ENCODE results near the gene ZNF232.
"Not testable (repeated sequence)": the region's sequence is repeated elsewhere in the genome, so short reads cannot be mapped to it uniquely, and the experiment has no call there.

Gene ZNF232

DNA sequence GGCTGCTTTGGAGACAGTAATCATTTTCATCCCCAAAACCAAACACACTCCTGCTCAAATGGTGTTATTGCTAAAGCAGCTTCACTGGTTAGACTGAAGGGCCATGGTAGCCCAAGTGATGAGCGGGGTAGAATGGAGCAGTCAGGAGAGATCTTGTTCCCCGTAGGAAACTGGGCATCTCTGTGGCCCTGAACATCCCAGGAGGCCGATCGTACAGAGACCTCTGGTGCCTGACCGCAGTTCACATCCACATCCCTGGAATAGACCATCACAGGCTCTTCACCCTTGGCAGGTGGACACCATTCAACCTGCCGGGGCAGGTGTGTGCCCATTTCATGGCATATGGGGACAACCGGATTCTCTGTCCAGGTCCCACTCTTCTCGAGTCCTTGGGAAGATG lies 18.1 kb upstream of the ZNF232 start:
- DNase-seq (ENCODE audit: low read depth) = not testable (repeated sequence)

DNA sequence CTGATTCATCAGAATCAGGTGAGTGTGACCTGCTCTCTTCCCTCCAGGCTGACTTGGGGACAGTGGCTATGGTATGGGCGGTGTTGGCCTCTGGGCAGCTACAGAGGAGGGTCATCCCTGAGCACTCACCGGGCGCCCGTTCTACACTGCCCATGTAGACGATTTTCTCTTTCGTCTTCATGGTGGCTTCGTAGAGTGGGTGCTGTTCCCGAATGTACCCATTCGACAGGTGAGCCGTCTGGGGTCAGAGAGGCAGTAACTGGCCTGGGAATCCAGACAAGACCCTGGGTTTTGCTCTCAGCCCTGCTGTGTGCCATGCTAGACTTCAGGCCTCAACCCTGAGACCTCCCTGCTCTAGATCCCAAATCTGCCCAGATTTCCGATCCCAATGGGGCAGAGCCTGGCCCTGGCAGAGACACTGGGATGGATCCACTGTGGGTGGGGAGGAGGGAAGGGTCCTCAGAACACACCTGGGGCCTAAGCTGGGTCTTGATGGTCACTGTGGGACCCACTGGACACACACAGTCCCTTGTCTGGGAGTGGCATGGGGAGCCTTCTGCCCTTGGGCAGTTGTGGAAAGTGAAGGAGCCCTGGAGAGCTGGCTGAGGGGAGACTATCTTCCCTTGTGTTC lies 17.3 kb upstream of the ZNF232 start:
- no peak for DNase-seq (ENCODE audit: low read depth)

DNA sequence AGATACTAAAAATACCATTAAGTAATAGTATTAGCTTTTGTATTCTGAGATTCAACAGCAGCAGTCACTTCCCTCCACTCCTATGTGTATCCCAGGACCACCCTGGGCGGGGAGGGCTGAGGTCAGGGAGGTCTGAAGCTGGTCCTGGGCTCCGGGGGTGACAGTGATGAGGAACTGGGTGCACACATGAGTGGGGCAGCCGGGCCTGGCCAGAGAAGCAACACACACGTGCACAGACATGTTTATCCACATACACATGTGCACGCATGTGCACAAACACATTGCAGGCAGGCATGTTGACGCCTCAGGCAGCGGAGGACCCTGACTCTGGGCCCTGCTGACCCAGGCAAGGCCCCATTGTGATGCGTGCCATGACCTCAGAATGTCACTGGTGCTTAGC lies 16.7 kb upstream of the ZNF232 start:
- DNase-seq (ENCODE audit: low read depth) = not testable (repeated sequence)

DNA sequence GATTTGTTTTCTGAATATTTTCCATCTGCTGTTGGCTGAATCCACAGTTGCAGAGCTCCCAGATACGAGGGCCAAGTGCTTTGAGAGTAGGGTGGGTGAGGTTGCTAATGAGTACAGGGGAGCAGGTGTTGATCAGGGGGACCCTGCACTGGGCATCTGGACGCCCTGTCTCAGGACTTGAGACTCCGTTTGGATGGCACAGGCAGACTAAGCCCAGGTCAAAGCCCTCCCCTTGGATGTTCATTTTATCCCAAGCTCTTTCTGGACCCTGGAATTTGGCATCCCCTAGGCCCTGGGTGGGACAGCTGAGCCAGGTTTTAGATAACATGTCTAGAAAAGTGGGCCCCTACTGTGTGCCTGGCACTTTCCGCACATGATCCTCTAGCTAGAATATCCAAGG lies 16.2 kb upstream of the ZNF232 start:
- DNase-seq (ENCODE audit: low read depth) = no peak

DNA sequence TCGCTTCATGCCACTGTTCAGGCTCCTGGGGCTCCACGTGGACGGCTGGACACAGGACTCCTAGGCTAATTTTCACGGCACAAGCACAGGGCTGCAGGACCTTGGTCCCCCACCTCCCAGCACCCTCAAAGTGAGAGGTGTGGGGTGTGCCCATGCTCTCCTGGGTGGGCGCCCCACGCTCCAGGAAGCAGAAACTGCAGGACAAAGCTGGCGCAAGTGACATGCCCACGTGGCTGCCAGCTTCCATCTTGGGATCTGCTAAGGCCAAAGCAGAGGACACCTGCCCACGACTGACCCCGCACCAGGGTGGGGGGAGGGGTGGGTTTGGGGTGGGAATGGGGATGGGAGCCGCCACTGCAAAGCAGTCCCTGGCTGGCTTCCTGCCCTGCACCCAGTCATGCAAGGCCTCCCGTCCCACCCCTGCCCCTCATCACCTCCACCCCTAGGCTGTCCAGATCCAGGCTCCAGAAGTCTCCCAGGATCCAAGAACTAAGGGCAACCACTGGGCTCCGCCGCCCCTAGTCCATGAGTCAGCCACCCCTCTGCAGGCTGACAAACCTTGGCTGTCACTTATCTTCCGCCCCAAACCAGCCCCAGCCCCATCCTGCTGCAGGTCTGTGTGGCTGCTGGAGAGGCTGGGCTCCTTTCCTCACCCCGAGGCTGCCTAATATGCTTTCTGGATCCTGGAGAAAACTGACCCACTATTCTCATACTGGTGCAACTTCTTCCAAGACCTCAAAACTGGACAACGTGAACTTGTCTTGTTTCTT lies 15.2 kb upstream of the ZNF232 start:
- no peak for DNase-seq (ENCODE audit: low read depth)

DNA sequence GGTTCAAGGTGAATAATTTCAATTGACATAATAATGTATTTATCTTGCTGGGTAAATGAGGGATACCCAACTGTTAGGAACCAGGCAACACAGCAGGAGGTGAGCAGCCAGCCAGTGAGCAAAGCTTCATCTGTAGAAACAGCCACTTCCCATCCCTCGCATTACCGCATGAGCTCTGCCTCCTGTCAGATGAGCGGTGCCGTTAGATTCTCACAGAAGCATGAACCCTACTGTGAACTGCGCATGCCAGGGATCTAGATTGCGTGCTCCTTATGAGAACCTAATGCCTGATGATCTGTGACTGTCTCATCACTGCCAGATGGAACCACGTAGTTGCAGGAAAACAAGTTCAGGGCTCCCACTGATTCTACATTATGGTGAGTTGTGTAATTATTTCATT lies 13.2 kb upstream of the ZNF232 start:
- DNase-seq (ENCODE audit: low read depth) = not testable (repeated sequence)

DNA sequence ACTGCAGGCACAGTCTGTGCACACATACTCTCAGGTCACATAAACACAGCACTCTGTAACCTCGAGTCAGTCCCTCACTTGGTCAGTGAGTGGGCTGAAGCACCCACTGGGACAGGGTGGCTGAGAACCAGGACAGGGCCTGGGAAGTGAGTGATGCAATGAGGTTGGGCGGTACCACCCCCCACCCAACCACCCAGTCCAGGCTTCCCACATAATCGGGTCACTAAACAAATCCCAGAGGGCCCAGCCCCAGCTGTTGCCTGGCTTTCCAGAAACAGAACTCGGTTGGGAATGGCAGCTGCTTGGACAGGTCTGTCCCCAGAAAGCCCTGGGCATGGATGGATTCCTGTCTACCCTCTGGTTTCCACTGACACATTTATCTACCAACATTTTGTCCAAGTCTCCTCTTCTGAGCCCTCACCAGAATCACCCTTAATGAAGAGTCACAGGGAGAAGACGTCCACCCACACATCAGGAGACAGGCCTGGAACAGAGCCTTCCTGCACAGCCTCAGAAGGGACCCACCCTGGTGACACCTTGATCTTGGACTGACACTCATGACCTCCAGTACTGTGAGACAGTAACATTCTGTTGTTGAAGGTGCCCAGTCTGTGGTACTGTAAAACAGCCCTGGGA lies 12.6 kb upstream of the ZNF232 start:
- not testable (repeated sequence) for DNase-seq (ENCODE audit: low read depth)

DNA sequence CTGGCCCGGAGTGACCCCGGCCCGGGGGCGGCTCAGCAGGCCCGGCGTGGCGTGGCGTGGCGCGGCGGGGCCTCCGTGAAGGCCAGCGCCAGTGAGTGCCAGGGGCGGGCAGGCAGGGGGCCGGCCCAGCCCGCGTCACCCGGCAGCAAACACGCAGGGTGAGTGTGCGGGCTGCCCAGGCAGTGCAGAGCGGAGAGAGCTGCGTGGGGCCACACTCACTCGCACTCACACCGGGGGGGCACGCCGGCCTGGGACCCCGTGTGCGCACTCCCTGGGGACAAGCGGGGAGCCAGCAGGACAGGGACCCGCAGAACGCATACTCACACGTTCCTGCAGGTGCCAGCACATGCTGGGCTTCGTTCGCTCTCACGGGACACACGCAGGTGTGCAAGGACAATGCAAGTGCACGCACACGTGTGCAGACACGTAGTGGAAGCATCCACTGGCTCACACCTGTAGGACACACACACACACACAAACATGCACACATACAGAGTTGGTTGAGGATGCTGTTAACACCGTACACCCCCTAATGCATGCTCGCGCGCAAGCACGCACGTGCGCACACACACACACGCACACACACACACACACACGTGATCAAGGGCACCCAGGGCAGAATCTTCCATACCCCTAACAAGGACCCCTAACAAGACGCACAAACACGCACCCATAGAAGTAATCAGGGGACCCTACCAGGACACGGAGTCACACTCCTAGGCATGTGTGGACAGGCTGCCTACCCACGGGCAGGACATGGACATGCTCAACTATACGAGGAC lies 11.9 kb upstream of the ZNF232 start:
- no peak for DNase-seq (ENCODE audit: low read depth)

DNA sequence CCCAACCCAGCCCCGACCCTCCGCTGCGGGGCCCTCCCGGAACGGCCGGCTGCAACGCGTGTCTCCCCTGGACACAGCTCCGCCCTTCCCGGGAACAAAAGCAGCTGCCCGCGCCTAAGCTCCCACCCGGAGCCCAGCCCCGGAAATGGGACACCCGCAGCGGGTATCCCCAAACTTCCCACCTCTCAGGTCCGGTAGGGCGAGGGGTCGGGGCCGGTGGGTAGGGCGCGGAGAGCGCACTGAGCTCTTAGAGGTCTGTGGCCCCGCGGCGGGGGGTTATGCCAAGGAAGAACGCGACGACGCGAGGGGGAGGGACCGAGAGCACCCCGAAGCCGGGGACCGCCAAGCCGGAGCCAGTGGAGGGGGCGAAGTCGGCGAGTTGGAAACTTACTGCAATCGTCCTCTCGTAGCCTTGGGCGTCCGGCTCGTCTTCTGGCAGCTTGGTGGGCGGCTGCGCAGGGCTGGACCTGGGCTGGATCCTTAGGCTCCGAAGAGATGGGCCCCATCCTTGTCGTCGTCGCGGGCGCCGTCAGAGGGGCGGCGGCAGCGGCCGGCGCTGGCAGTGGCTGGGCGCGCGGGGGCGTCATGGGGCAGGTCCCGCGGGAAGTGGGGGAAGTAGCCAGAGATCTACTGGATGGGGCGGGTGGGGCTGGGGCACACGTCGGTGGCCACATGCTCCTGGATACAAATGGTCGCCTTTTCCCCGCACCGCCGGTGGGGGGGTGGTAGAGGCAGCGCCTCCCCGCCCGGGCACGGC lies 11.1 kb upstream of the ZNF232 start:
- no peak for DNase-seq (ENCODE audit: low read depth)

DNA sequence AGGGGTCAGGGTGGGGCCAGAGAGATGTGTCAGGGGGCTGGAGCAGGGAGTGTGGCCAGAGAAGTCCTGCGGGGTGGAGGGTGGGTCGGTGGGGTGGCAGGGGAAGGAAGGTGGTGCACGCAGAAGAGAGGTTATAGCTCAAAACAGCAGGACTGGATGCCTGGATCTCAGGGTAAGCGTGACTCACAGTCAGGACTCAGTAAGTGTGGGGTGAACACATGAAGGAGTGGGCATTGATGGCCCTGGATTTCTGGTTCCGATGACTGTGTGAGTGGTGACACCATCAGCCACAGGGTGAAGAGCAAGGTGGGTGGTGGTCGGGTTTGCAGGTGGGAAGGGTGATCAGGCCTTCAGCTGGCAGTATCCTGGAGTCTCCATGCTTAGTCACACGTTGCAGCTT lies 10.4 kb upstream of the ZNF232 start:
- not testable (repeated sequence) for DNase-seq (ENCODE audit: low read depth)

DNA sequence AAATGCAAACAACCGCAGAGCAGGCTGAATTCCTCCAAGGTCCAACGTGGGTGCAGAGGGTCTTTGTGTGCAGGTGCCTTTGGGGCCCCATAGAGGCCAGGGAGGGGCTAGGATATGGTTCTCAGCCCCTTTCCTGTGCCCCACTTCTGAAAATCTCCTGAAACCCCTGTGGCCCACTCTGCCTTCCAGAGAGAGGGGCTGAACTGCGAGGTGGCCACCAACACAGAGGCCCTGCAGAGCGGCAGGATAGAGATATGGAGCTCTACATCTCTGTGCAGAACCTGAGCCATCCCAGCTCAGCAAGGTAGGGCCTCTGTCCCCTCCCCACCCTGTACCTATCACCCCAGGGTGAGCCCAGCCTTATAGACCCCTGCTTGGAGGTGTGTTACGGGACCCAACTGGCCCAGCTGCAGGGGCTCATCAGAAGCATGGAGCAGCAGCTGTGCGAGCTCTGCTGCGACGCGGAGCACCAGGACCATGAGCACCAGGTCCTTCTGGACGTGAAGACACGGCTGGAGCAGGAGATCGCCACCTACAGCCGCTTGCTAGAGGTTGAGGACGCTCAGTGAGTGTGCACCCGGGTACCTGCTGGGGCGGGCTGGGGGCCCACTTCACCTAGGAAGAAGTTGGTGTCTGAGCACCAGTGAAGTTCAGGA lies 9.6 kb upstream of the ZNF232 start:
- DNase-seq (ENCODE audit: low read depth) = no peak

DNA sequence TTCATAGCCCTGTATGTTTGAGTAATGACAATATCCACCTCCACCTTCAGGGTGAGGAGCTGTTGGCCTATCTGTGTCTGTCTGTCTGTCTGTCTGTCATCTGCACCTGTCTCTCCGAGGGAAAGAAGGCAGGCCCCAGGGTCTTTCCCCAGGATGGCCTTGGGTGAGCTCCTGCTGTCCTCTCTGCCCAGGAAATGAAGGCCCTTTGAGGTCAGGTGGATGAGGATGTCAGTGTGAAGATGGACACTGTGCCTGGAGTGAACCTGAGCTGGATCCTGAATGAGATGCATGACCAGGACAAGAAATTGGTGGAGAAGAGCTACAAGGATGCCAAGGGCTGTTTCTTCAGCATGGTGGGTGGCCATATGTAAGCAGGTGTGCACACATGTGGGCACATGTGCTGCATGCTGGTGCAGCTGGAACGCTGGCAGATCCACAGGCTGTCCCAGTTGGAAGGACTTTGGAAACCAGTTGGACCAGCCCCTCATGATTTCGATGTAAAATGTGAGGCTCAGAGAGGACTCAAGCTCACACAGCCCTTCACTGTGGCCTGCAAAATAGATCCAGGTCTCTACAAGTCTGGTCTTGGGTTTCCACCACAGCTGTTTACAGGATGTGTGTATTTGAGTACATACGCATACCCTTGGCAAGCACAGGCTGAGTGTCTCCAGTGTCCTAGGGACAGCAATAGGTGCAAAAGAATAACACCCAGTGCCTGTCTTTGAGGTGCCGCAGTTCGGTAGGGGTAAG lies 8.9 kb upstream of the ZNF232 start:
- not testable (repeated sequence) for DNase-seq (ENCODE audit: low read depth)

DNA sequence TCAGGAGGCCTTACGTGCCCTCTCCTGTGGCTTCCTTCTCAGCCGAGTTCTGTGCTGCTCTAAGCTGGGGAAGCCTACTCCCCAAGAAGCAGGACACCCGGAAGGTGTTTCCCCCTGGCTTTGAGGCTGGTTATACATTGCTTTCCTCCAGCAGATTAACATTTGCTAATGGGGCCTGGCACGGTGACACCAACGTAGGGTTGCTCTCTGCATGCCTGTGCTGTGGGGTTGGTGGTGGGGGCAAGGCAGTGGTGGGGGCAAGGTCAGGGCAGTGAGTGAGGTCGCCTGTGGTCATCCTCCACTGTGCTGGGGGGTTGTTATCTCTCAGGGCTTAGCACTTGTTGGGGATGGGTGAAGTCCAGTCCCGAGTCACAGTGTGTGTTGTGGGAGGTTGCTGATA lies 8.4 kb upstream of the ZNF232 start:
- no peak for DNase-seq (ENCODE audit: low read depth)

DNA sequence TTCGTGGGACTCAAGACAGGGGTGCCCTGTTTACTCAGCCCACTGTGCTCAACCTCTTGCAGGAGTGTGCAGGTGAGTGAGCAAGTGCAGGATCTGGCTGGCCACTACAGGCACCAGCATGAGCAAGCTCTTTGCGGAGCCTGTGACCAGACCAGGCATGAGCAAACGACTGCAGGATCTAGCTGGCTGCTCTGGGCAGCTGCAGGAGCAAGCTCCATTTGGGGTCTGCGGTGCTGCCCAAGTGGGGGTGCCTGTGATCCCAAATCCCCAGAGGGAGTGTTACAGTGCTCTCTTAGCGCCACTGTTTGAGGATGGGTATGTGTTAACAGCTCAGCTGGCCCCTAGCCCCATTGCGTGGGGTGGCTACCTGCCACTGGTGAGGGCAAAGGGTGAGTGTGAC lies 6.5 kb upstream of the ZNF232 start:
- no peak for DNase-seq (ENCODE audit: low read depth)

DNA sequence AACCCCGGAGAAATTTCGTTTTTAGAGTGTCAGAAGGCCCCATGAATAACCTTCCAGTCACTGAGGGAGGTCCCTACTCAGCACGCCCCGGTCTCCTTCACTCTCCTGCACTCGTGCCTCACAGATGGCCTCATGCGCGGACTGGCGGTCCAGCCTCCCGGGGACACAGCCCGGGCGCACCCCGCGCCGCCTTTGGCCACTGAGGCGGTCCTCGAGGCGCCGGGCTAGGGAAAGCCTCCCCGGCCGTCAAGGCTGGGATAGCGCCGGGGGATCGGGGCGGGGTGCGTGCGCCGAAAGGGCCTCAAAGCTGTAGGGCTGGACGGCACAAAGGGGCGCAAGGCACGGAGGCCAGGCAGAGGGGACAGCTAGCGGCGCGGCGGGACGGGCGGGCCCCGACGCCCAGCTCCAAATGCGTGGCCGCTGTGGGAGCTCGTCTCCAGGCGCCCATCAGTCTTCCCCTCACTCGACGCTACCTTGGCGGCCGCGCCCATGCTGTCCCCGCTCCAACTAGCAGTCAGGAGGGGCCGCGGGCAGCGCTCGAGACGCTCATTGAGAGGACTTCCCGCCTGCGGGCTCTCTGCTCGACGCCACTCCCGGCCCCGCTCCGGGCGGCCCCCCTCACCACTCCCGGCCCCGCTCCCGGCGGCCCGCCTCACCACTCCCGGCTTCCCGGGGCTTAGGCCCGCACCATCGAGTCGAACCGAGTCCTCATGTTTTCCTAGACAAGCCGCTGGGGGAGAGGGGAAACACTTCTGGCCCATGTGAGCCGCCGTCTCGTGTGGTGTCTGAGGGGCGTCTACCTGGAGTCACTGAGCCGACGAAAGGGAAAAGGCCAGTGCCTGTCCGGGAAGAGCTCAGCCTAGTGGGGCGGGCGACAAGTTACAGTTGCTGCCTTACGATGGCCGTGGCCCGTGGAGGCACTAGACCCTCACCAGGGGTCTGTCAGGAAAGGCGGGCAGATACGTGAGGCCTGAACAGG lies 4.3 kb upstream of the ZNF232 start, which contains the start of gene USP6:
Gene USP6 (plus strand): TSS at position 360 of the 979 bp plus-strand sequence. CDS start 14,336 bp downstream, outside the sequence.
- no peak for DNase-seq (ENCODE audit: low read depth)

DNA sequence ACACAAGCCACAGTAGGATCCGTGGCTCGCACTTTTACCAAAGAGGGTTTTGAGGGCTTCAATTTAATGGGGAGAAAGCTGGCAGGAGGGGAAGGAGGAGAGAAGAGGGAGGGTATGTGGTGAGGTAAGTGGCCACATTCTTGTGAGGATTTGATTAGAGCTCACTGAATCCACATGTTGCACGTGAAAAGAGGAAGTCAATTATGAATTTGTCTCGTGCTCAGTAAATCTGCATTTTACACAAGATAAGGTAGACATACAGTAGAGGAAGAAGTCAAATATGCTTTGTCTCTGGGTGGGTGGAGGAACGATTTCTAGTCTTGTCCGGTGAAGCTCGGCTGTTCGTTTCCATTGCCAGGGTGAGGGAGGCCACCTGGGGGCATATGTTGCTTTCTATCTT lies 862 bp downstream of the ZNF232 start:
- no peak for DNase-seq (ENCODE audit: low read depth)

DNA sequence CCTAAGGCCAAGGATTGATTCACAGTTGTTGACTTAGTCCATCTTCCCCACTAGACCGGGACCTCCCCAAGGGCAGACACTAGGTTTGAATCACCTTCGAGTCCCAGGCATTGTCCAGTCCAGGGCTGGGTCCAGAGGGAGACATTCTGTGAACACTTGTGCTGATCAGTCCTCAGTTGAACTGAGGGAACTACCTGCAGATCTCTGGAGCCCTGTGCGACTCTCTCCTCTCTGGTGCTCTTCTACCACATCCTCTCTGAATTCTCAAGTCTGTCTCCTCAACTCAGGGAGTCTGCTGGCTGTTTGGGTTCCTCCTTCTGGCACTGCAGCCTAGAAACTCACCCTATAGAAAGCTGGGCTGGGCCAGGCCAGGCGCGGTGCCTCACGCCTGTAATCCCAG lies 10.8 kb downstream of the ZNF232 start:
- DNase-seq (ENCODE audit: low read depth) = no peak

DNA sequence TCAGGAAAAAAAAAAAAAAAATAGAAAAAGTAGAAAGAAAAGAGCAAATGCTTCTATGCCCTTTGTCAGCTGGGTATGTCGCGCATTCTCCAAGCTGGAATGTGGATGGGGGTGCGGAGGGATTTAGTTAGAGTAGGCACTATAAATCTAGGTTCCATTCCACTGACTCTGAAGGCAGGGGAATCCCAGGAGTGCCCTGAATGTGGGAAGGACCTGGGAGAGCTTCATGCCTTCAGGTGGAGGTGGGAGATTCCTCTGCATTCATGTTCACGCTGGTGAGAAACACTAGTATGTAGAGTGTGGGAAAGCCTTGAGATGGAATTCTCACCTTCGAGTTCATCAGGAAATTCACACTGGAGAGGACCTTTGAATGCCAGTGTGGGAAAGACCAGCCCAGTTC lies 12.4 kb downstream of the ZNF232 start:
- no peak for DNase-seq (ENCODE audit: low read depth)

Data from fibroblast of the conjunctiva (primary cell).